ENCODE results near the gene BCKDHB.

BCKDHB gene

DNA sequence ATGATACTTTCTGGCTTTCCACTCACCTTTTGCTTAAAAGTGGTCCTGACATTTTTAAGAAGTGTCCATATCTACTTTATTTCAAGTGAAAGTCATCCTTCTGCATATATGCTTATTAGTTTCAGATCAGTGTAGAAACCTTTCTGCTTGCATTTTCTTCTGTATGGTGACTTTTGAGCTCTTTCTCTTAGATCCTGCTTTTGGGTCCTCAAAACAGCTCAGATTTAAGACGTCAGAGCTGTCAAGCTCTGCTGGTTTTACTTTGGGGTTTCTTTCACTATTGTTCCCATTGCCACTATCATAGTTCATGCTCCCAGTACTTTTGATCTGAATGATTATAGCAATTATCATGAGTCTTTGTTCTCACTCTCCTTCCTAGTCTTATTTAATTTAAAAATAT lies 41.7 kb downstream of the BCKDHB start:
- H3K4me3 ChIP-seq (ENCODE audit: low read depth, low read length): no peak overlapping the region
- no peak for DNase-seq (ENCODE audit: low read depth)
- TF ChIP-seq, protein P1, sequence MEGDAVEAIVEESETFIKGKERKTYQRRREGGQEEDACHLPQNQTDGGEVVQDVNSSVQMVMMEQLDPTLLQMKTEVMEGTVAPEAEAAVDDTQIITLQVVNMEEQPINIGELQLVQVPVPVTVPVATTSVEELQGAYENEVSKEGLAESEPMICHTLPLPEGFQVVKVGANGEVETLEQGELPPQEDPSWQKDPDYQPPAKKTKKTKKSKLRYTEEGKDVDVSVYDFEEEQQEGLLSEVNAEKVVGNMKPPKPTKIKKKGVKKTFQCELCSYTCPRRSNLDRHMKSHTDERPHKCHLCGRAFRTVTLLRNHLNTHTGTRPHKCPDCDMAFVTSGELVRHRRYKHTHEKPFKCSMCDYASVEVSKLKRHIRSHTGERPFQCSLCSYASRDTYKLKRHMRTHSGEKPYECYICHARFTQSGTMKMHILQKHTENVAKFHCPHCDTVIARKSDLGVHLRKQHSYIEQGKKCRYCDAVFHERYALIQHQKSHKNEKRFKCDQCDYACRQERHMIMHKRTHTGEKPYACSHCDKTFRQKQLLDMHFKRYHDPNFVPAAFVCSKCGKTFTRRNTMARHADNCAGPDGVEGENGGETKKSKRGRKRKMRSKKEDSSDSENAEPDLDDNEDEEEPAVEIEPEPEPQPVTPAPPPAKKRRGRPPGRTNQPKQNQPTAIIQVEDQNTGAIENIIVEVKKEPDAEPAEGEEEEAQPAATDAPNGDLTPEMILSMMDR (conservative IDR thresholded peaks at IDR 0.05; ENCODE audit: low read depth, low read length): no peak

DNA sequence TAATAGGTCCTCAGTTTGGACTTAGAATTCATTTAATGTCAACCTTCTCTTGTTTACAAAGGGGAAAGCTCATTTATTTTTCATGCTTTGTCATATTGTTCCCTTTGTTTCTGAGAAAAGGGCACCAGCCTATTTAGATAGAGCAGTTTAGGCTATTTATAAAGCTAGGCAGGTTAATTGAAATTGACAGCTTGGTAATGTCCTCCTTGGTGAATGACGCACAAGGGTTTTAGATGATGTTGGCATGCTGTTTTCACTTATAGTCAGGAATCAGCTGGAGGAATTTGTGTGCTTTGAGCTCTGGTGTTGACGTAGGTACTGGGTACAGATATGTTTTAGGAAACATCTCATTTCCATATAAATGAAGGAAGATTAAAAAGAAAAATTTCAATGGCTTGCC lies 45.2 kb downstream of the BCKDHB start:
- H3K4me3 ChIP-seq (ENCODE audit: low read depth, low read length): no peak overlapping the region
- TF ChIP-seq, protein P1 (conservative IDR thresholded peaks at IDR 0.05; ENCODE audit: low read depth, low read length): no peak
- DNase-seq (ENCODE audit: low read depth): no peak

DNA sequence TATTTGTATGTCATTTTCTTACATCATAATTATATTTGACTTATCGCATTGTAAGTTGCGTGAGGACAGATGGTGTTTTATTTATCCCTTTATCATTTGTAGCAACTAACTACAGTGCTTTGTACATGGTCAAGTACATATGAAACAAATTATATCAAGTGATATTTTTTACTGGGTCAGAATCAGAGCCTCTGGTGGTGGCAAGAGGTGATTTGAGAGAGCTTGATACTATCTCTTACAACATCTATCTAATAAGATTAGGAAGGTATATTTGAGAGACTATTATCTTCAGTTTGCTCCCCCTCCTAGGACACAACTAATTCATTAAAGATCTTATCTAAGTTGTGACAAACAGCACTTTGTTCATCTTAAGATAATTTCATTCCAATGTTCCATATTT lies 47.7 kb downstream of the BCKDHB start:
- no peak for DNase-seq (ENCODE audit: low read depth)
- TF ChIP-seq, protein P1 (conservative IDR thresholded peaks at IDR 0.05; ENCODE audit: low read depth, low read length): no peak
- H3K4me3 ChIP-seq (ENCODE audit: low read depth, low read length): no peak overlapping the region

DNA sequence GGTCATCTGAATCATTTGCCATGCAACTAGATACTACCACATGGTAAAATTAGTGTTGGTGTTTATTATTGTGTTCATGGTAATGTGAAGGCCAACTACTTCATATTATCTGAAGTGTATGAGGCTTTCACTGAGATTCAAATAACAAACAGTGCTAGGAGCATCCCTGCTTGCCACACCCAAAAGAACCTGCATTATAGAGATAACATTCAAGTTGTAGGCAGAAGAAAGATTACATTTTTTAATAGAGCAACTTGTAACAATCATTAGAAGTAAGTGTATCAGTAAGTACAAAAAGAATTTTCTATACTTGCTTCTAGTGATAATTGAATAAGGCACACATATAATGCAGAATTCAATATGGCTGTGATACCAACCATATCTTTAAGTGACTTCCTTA lies 49.8 kb downstream of the BCKDHB start:
- TF ChIP-seq, protein P1 (conservative IDR thresholded peaks at IDR 0.05; ENCODE audit: low read depth, low read length): no peak
- no peak for DNase-seq (ENCODE audit: low read depth)
- no peak overlapping the region for H3K4me3 ChIP-seq (ENCODE audit: low read depth, low read length)

DNA sequence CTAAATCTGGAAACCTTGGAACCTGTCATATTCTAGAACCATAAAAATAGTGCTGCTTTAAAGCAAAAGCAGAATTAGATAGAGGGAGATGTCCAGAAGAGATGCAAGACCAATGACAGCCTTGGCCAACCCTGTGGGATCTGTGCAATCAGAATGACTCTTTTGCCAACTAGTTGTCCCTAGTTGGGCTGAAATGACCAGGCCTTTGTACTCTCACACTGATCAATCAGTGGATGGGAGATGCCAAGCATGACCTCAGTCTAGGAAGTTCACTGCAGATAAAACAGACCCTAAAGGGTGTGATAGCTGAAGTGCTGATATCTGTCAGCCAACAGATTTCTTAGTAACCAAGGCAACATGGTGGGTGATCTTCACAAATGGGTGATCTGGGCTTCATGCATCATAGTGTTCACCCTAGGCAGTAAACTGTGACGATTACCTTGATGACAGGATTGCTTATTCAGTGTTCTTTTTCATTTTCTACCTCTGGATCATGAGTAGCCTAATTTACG lies 52.1 kb downstream of the BCKDHB start:
- TF ChIP-seq, protein P1 (conservative IDR thresholded peaks at IDR 0.05; ENCODE audit: low read depth, low read length): no peak
- H3K4me3 ChIP-seq (ENCODE audit: low read depth, low read length): no peak overlapping the region
- DNase-seq (ENCODE audit: low read depth): no peak

DNA sequence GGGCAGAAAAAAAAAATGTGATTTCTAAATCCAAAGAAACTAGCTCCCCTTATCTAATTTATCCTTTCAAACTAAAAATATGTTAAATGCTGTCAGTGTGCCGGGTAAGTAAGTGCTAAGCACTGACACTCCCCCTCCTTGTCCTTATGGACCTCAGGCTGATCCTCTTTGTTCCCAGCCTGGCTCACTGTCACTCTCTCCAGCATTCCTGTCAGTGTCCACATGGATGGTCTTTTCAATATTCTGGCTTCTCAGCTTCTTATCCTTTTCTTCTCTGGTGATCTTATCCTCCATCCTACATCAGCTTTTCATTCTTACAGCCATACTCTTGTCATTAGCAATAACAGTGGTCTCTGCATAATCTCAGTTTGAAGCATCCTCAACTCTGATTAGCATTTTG lies 55.0 kb downstream of the BCKDHB start:
- H3K4me3 ChIP-seq (ENCODE audit: low read depth, low read length): no peak overlapping the region
- TF ChIP-seq, protein P1 (conservative IDR thresholded peaks at IDR 0.05; ENCODE audit: low read depth, low read length): no peak
- DNase-seq (ENCODE audit: low read depth): no peak

DNA sequence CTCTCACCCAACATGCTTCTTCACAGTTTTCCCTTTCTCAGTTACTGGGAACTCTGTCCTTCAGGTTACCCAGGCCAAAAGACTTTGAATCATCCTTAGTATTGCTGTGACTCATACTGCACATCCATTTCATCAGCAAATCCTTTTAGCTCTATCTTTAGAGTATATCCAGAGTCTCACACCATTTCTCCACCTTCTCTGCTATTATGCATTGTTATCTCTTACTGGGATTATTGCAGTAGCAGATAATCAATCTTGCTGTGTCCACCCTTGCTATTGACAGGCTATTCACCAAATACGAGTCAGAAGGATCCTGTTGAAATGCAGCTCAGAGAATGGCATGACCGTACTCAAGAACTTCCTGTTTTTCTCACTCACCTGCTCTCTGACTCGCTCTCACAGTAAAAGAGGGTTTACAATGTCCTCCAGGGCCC lies 57.3 kb downstream of the BCKDHB start:
- DNase-seq (ENCODE audit: low read depth): peak; percentile 75
- no peak overlapping the region for H3K4me3 ChIP-seq (ENCODE audit: low read depth, low read length)
- TF ChIP-seq, protein P1 (conservative IDR thresholded peaks at IDR 0.05; ENCODE audit: low read depth, low read length): no peak
